ENCODE results near the gene PEAK1. TPM values are rescaled to one million over a fixed set of nuclear protein-coding genes. Genes with fewer than 3 reads are reported as not detected.

PEAK1 gene
- total RNA-seq, 2 donors from 2014 or later = 25.4 to 38.4 TPM

DNA sequence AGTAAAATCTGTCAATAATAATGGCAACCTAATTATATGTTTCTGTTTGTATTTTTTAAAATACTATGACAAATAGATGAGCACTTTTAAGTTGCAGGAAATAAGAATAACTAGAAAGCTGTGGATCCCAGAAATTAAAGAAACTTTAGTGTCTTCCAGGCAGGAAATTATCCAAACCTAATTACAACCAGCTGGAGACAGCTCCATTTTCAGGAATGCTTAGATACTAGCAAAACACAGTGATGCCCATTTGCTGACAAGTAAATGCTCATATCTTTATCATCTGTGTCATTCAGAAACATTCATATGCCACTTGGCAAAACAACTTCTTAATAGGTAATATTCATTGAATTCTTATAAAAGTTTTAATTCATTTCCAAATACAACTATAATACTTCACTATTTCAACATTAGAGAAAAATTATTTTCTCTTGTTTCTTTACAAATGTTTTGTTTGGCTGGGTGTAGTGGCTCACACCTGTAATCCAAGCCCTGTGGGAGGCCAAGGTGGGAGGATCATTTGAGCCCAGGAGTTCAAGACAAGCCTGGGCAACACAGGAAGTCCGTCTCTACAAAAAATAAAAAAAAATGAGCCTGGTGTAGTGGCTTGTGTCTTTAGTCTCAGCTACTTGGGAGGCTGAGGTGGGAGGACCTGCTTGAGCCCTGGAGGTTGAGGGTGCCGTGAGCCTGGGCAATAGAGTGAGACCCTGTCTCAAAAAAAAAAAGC lies 179.9 kb downstream of the PEAK1 start:
- H3K27ac Mint-ChIP-seq = no peak overlapping the region

GRCh38 chr15:77235566-77235965 lies 184.3 kb downstream of the PEAK1 start:
- TF ChIP-seq, protein P1, sequence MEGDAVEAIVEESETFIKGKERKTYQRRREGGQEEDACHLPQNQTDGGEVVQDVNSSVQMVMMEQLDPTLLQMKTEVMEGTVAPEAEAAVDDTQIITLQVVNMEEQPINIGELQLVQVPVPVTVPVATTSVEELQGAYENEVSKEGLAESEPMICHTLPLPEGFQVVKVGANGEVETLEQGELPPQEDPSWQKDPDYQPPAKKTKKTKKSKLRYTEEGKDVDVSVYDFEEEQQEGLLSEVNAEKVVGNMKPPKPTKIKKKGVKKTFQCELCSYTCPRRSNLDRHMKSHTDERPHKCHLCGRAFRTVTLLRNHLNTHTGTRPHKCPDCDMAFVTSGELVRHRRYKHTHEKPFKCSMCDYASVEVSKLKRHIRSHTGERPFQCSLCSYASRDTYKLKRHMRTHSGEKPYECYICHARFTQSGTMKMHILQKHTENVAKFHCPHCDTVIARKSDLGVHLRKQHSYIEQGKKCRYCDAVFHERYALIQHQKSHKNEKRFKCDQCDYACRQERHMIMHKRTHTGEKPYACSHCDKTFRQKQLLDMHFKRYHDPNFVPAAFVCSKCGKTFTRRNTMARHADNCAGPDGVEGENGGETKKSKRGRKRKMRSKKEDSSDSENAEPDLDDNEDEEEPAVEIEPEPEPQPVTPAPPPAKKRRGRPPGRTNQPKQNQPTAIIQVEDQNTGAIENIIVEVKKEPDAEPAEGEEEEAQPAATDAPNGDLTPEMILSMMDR (conservative IDR thresholded peaks at IDR 0.05) = no peak
- no peak overlapping the region for H3K27ac Mint-ChIP-seq
- no peak for DNase-seq
- peaks cover 18% of the 10 kb centered on the region for H3K9me3 ChIP-seq (ENCODE audit: control insufficient read depth, low read length)
- peaks cover 25% of the 10 kb centered on the region for H3K9me3 Mint-ChIP-seq
- no peaks in the 10 kb centered on the region for H3K4me1 Mint-ChIP-seq
- WGBS, 2 experiments (ENCODE audit: insufficient coverage in 1 of 2, insufficient read length in 1 of 2) = 89 to 99% methylated on average over 1 to 2 of the region's 2 CpGs
- H3K36me3 ChIP-seq (ENCODE audit: control insufficient read depth, insufficient read depth, low read length) = peaks cover 8% of the 10 kb centered on the region
- no peak overlapping the region for H3K9ac ChIP-seq (ENCODE audit: extremely low read depth, low read length, poor library complexity, severe bottlenecking)
- no peak overlapping the region for H3K4me3 ChIP-seq (ENCODE audit: low read length)
- H3K4me3 Mint-ChIP-seq = no peak overlapping the region
- no peak overlapping the region for H3K27ac ChIP-seq (ENCODE audit: low read depth, low read length)
- no peaks in the 10 kb centered on the region for H3K4me1 ChIP-seq (ENCODE audit: control insufficient read depth, insufficient read depth, low read length)
- peaks cover 23% of the 10 kb centered on the region for H3K36me3 Mint-ChIP-seq (ENCODE audit: low read depth)
- no peaks in the 10 kb centered on the region for H3K27me3 ChIP-seq (ENCODE audit: control insufficient read depth, insufficient read depth, low read length, poor library complexity, severe bottlenecking)
- no peaks in the 10 kb centered on the region for H3K27me3 Mint-ChIP-seq (ENCODE audit: insufficient read depth)

More for the DNA sequence above, 179.9 kb downstream of the PEAK1 start:
- H3K4me1 Mint-ChIP-seq = no peaks in the 10 kb centered on the region
- H3K27ac ChIP-seq (ENCODE audit: low read depth, low read length) = no peak overlapping the region
- no peaks in the 10 kb centered on the region for H3K27me3 Mint-ChIP-seq (ENCODE audit: insufficient read depth)
- no peak overlapping the region for H3K9ac ChIP-seq (ENCODE audit: extremely low read depth, low read length, poor library complexity, severe bottlenecking)
- no peaks in the 10 kb centered on the region for H3K27me3 ChIP-seq (ENCODE audit: control insufficient read depth, insufficient read depth, low read length, poor library complexity, severe bottlenecking)
- H3K4me1 ChIP-seq (ENCODE audit: control insufficient read depth, insufficient read depth, low read length) = no peaks in the 10 kb centered on the region
- 90% methylated on average over 2 of the region's 2 CpGs; no CpG with 5 or more reads in 1 of the 2 experiments for WGBS, 2 experiments (ENCODE audit: insufficient coverage in 1 of 2, insufficient read length in 1 of 2)
- DNase-seq = no peak
- no peak overlapping the region for H3K4me3 Mint-ChIP-seq
- H3K4me3 ChIP-seq (ENCODE audit: low read length) = no peak overlapping the region
- peaks cover 22% of the 10 kb centered on the region for H3K9me3 Mint-ChIP-seq
- H3K36me3 ChIP-seq (ENCODE audit: control insufficient read depth, insufficient read depth, low read length) = peaks cover 8% of the 10 kb centered on the region
- peaks cover 18% of the 10 kb centered on the region for H3K9me3 ChIP-seq (ENCODE audit: control insufficient read depth, low read length)
- H3K36me3 Mint-ChIP-seq (ENCODE audit: low read depth) = peaks cover 19% of the 10 kb centered on the region
- TF ChIP-seq, protein P1 (conservative IDR thresholded peaks at IDR 0.05) = no peak

DNA sequence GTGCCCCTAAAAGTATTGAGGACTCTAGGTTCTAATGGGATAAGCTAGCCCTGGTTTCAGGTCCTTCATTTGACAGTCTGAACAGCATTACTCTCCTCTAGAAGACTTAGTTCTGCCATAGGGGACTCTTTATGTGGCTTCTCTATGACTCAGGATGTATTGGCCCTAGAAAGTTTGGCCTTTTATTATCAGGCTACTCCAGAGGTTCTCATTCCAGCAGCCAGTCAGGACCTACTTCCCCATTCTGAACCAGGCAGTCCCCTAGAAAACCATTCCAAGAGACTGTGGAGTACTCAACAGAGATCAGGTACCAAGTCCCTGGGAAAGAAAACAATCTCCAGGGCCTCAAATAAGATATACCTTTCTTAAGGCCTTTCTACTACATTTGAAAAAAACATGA lies 191.1 kb downstream of the PEAK1 start:
- Mint-ChIP-seq H3K4me3 (no peak overlapping the region), H3K27ac (no peak overlapping the region), H3K9me3 (no peaks in the 10 kb centered on the region), H3K4me1 (peaks cover 17% of the 10 kb centered on the region), H3K27me3 (ENCODE audit: insufficient read depth) (no peaks in the 10 kb centered on the region), H3K36me3 (ENCODE audit: low read depth) (no peaks in the 10 kb centered on the region)
- no peaks in the 10 kb centered on the region for H3K9me3 ChIP-seq (ENCODE audit: control insufficient read depth, low read length)
- no peaks in the 10 kb centered on the region for H3K36me3 ChIP-seq (ENCODE audit: control insufficient read depth, insufficient read depth, low read length)
- no peak overlapping the region for H3K27ac ChIP-seq (ENCODE audit: low read depth, low read length)
- no peak overlapping the region for H3K9ac ChIP-seq (ENCODE audit: extremely low read depth, low read length, poor library complexity, severe bottlenecking)
- TF ChIP-seq, protein P1 (conservative IDR thresholded peaks at IDR 0.05) = no peak
- H3K4me3 ChIP-seq (ENCODE audit: low read length) = no peak overlapping the region
- DNase-seq = no peak
- H3K27me3 ChIP-seq (ENCODE audit: control insufficient read depth, insufficient read depth, low read length, poor library complexity, severe bottlenecking) = no peaks in the 10 kb centered on the region
- H3K4me1 ChIP-seq (ENCODE audit: control insufficient read depth, insufficient read depth, low read length) = peaks cover 7% of the 10 kb centered on the region

Data from endodermal cell (in vitro differentiated cells).